DLD1 (cell line): ENCODE measurements around the gene PACSIN2.

Source experiments
- in situ Hi-C: cut with HindIII; loops from 2 replicates; pipeline ENCODE4 v1.10.0; 2017; ENCODE audit warnings: low sequenced_read_pairs

The PACSIN2 gene

DNA sequence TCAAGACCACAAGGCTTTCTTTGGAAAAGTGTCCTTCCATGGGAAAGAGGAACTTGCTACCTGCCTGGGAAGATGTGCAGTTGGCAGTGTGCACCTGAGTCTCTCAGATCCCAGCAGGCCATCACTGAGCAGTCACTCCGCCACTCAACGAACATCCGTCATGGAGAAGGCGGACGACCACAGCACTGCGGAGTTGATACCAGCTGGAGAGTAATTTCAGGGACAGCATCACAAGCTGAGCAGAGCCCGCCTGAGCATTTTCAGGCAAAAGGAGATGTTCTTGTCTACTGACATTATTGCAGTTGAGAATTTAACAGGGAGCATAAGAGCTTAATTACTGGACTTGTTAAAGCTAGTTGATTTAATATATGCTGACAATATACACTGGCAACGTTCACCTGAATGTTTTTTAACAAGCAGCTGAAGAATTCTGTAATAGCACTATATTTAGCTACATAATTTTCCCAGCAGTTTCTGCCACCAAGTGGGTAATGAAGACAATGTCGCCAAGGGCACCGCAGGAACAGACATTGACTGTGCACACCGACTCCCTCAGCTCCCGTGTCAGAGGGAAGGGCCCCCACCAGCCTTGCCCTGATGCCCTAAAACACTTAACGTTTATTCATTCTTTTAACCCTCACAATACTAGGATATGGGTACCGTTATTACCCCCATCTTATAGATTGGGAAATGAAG, 105.4 kb downstream of the PACSIN2 start:
- in situ Hi-C loops: no loop called here

- in situ Hi-C loops: no loop called here
These were observed 106.6 kb downstream of the PACSIN2 start for GRCh38 chr22:42908374-42908746.

DNA sequence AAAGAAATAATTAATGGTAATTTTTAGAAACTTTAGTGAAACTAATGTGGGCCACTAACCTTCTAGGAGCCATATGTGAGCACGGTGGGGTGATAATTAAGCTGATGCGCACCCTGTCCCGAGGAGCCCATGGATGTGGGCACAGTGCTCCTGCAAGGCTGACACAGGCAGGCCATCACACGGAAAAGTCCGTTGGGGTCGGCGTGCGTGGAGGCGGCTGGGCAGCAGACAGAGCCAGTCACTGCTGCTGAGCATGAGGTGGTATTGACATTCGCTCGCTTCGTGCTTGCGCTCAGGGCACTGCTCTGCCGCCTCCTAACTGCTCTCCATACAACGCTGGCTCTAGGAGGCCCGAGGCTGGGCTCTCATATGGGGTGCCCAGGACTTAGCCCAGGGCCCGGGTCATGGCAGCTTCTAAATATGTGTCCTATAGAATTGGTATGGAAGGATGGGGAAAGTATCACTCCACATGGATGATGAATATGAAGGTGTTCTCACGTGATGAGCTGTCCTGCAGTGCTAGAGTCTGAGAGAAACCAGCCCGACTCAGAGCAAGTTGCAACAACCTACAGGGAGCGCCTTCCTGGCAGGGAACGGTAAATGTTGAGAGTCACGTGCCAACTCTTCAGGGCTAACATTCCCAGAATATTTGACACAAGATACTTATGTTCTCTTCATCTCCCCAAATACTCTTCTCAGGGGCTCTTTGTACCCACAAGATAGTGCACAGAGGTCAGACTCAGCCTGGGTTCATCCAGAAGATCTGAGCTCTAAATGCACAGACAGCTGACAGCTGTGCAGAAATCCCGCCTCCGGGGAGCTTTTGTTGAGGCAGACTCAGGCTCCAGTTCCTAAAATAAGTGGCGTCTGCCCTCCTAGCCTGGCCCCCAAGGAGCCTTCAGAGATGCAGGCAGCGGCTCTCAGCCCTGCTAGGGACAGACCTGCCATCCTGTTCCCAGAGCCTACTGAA, 107.3 kb downstream of the PACSIN2 start:
- in situ Hi-C loops: no loop called here

GRCh38 chr22:42906605-42907348, 108.2 kb downstream of the PACSIN2 start:
- in situ Hi-C loops: no loop called here

DNA sequence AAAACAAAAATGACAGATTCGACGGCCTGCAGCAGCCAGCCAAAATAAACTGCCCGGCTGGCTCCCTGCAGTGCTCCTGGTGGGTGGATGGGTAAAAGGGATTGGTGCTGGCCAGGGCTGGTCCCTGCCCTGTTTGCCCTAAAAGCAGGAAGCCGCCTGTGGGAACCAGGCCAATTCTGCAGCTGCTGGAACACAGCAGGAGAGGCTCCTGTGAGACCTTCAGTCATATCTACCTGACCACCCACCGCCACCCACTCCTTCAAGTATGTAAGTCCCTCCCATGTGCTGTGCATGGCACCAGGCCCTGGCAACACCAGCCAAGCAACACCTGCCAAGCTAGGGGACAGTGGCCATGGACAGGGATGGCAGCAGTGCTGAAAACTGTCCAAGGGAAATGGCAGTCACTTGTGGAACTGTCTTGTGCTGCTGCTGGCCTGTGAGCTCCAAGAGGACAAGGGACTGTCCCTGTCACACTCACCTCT, 109.2 kb downstream of the PACSIN2 start:
- in situ Hi-C loops: no loop called here

- in situ Hi-C loops: no loop called here
These were observed 109.7 kb downstream of the PACSIN2 start for GRCh38 chr22:42905217-42905616.

GRCh38 chr22:42904050-42904449, 110.9 kb downstream of the PACSIN2 start:
- in situ Hi-C loops: no loop called here

DNA sequence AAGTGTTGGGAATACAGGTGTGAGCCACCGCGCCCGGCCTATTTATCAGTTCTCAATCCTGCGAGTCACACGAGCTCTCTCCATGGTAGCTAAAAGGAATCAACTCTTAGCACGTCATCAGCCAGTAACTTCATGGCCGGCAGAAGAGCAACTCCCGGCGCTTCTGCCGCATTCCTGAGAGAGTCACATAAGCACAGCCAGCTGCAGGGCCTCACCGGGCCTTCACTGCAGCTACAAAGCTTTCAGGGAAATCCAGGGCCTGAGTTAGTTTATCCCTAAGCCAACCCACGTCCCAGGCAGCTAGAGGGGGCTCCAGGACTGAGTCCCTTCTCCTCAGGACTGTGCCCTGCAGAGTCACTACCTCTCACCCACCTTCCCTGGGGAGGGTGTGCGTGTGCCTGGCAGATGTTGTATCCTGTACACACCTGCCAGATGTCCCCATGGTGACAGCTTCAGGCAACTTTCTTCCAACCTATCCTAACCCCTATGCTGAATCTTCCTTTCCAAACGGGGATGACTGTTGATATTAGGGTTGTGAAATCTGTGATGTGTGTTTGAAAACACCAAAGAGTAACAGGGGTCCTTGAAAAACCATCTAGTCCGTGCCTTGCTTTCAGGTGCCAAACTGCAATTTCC, 112.0 kb downstream of the PACSIN2 start:
- in situ Hi-C loops: no loop called here

DNA sequence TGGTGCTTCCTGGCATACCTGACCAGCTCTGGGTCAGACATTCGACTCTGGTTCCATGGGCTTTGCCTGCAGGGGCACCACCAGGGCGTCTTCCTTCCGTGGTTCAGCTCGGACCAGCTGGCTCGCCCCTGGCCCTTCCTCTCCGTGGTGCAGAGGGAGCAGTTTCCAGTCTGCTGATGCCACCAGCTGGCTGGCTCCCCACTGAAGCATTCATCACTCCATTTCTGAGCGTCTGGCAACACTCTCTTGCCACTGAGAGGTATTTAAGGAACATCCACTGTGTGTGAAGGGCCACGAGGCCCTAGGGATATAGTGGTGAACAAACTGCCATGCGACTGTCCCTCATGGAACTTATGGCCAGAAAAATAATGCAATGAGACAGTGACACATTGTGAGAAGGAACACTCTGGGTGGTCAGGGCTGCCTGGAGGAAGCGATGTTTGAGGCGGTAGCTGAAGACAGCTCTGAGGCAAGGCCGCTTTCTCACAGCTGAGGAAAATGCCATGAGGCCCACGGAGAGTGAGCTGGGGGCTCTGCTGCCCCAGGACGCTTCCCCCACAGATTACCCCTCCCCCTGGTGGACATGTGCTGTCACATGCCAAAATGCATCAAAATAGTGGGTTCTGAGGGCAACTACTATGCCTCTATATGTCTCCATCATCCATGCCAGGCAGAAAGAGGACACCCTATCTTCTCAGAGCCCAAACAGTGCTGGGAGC, 113.0 kb downstream of the PACSIN2 start:
- in situ Hi-C loops: no loop called here

DNA sequence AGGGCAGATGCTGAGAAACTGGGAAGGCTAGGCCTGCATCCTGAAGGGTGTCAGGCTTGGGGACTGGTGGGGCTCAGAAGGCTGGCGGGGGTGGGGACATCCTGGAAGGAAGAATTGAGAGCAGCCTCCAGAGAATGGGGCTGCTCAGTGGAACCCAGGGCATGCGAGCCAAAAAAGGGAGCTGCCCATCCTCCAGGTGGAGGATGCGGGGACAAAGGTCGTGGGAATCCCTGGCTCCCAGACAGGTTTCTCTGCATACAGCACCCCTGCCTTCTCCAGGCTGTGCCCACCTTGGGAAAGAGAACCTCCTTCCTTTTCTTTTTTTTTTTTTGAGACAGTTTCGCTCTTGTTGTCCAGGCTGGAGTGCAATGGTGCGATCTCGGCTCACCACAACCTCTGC, 117.0 kb downstream of the PACSIN2 start:
- in situ Hi-C loops: no loop called here

GRCh38 chr22:42895541-42895981, 119.4 kb downstream of the PACSIN2 start:
- in situ Hi-C loops: no loop called here

DNA sequence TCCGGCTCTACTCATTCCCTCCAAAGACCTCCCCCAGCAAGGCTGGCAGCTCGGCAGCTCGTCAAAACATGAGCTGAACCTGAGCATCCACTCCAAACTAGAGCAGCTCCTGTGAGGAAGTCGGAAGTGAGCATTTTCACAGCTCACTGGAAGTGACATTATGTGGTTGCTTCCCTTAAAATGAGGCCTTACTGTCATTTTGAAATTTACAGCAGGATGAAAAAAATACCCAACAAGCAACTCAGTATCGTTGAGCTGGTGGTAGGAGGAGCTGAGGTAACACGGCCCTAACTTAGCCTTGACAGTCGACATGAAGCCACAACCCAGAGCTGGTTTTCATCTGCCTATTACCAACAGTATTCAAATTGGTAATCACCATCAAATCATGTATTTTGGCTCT, 119.9 kb downstream of the PACSIN2 start:
- in situ Hi-C loops: no loop called here

- in situ Hi-C loops: no loop called here
These were observed 121.4 kb downstream of the PACSIN2 start for GRCh38 chr22:42893371-42894150.

DNA sequence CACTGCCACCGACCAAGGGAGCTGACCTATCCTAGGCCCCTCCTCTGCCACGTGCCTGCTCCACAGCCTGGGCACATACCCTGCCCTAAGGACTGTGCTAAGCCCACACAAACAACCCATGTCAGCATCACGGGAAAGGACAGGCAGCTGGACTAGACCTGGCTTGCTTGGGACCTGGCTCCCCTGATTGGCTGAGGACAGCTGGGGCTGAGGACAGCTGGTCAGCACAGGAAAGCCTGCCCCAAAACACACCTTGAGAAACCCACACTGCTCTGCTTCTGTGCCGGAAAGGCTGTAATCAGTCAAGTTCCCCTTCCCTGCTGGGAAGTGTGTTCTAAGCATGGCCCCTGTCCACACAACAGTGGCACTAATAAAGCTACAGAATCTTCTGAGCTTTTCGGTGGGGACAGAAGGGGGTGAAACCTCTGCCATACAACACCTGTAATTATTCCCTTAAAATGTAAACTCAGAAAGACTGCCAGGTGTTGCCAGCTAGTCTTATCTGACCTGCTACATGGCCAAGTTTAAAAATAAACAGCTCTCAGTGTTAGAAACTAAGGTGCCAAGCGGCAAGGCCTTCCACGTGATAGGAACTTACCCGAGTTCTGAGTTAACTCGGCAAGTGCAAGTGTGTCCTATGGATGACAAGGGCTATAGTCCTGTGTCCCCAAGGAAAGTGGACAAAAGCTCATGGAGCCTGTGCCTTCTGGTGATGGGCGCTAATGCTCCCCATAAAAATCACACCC, 122.2 kb downstream of the PACSIN2 start:
- in situ Hi-C loops: no loop called here

GRCh38 chr22:42892156-42892555, 122.8 kb downstream of the PACSIN2 start:
- in situ Hi-C loops: no loop called here

- in situ Hi-C loops: no loop called here
These were observed 123.3 kb downstream of the PACSIN2 start for GRCh38 chr22:42891696-42892095.

GRCh38 chr22:42891008-42891407, 123.9 kb downstream of the PACSIN2 start:
- in situ Hi-C loops: no loop called here

- in situ Hi-C loops: loop anchor here (10.0 kb wide), 1 partner anchor 65 kb away; no protein-coding TSS in a partner anchor
These were observed 125.6 kb downstream of the PACSIN2 start for GRCh38 chr22:42889304-42889703.
